Esophagus squamous epithelium (tissue), 4 donors: ENCODE results near the gene PKP3.

Source experiments
- POLR2A ChIP-seq, 4 donors: fragments of 450-650 bp; IDR thresholded peaks; one replicate each; pipeline ENCODE4 v1.6.1; 2017; ENCODE audit warnings: antibody characterized with exemption in 4 of 4, mild to moderate bottlenecking in 4 of 4, moderate library complexity in 3 of 4
- TF ChIP-seq, protein P1 (sequence below), 6 experiments: fragments of 450-650 bp in 4 of 6; fragments of 200-600 bp in 2 of 6; sonication (generic) in 2 of 6; IDR thresholded peaks; one replicate each; pipeline ENCODE4 v1.5.1; 2016 to 2019; ENCODE audit warnings: antibody characterized with exemption in 6 of 6, mild to moderate bottlenecking in 4 of 6, moderate library complexity in 4 of 6

DNA sequence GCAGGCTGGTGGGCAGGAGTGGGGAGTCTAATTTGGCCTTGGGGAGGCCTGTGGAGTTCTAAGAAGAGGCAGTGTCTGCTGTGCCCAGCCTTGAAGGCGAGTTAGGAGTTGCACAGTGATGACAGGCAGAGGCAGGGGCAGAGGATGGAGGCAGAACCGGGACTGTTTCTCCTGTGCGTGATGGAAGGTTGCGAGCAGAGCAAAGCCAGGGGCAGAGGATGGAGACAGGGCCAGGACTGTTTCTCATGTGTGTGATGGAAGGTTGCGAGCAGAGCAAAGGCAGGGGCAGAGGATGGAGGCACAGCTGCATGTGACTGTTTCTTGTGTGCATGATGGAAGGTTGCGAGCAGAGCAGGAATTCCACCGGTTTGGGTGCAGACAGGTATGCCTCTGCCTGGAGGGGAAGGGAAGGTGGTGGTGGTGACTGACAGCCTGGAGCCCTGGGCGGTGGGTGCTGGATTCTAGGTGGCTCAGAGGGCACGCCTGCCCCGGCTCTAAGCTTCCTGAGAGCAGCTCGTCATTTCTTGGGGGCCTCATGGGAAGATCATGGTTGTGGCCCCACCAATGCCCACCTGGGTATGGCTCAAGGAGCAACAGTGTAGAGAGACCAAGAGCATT is 16.0 kb upstream of the PKP3 start:
- TF ChIP-seq POLR2A (IDR thresholded peaks at IDR 0.05) = no peak
- TF ChIP-seq, protein P1, sequence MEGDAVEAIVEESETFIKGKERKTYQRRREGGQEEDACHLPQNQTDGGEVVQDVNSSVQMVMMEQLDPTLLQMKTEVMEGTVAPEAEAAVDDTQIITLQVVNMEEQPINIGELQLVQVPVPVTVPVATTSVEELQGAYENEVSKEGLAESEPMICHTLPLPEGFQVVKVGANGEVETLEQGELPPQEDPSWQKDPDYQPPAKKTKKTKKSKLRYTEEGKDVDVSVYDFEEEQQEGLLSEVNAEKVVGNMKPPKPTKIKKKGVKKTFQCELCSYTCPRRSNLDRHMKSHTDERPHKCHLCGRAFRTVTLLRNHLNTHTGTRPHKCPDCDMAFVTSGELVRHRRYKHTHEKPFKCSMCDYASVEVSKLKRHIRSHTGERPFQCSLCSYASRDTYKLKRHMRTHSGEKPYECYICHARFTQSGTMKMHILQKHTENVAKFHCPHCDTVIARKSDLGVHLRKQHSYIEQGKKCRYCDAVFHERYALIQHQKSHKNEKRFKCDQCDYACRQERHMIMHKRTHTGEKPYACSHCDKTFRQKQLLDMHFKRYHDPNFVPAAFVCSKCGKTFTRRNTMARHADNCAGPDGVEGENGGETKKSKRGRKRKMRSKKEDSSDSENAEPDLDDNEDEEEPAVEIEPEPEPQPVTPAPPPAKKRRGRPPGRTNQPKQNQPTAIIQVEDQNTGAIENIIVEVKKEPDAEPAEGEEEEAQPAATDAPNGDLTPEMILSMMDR (IDR thresholded peaks at IDR 0.05) = no peak
